ENCODE results near the gene SLC25A47.

DNA sequence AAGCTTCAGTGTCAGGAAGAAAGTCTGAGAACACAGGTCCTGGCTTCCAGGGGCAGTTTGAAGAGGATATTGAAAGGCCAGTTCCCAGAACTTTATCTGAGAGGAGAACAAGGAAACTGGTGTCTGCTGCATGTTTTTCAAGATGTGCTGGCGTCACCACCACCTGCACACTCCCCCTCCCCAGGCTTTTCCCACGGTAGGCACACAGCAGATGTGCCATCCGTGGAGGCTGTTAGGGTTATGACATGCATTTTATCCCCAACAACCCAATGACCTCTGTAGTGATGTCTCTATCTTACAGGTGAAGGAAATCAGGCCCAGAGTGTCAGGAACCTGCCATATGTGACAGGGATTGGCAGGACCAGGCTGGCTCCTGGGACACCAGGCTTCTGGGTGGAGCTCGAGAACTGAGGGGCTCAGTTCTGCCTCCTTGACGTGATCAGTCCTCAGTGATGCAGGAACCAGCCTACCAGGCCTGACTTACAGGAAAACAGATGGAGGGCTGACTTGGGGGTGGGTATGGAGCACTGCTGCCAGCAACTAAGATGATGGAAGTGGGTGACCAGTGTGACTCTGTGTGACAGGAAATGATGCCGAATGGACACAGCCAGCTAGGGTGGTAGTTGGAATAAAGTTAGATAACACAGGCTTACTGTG lies 16.8 kb downstream of the SLC25A47 start:
- TF ChIP-seq, protein P1, sequence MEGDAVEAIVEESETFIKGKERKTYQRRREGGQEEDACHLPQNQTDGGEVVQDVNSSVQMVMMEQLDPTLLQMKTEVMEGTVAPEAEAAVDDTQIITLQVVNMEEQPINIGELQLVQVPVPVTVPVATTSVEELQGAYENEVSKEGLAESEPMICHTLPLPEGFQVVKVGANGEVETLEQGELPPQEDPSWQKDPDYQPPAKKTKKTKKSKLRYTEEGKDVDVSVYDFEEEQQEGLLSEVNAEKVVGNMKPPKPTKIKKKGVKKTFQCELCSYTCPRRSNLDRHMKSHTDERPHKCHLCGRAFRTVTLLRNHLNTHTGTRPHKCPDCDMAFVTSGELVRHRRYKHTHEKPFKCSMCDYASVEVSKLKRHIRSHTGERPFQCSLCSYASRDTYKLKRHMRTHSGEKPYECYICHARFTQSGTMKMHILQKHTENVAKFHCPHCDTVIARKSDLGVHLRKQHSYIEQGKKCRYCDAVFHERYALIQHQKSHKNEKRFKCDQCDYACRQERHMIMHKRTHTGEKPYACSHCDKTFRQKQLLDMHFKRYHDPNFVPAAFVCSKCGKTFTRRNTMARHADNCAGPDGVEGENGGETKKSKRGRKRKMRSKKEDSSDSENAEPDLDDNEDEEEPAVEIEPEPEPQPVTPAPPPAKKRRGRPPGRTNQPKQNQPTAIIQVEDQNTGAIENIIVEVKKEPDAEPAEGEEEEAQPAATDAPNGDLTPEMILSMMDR (conservative IDR thresholded peaks at IDR 0.05; ENCODE audit: low read length) = no peak
- no peak for TF ChIP-seq EZH2phosphoT487 (IDR thresholded peaks at IDR 0.05; ENCODE audit: borderline replicate concordance)
